WTC11 (cell line): ENCODE results near the gene PPP1CA.

Experiments
- ATF2 ChIP-seq: sonication (generic); formaldehyde crosslinking; IDR thresholded peaks from 2 replicates; pipeline ENCODE4 v1.8.1; 2022; ENCODE audit warnings: low read depth, missing genetic modification reagents, borderline replicate concordance
- CTCF ChIP-seq: fragments of 200-600 bp; IDR thresholded peaks from 2 replicates; pipeline ENCODE4 v1.8.0; 2022; ENCODE audit warnings: antibody characterized with exemption
- E2F1 ChIP-seq: sonication (generic); formaldehyde crosslinking; IDR thresholded peaks from 2 replicates; pipeline ENCODE4 v1.8.0; 2022; ENCODE audit warnings: mild to moderate bottlenecking, missing genetic modification reagents
- ESRRA ChIP-seq: sonication (generic); formaldehyde crosslinking; IDR thresholded peaks from 2 replicates; pipeline ENCODE4 v1.8.1; 2022; ENCODE audit warnings: mild to moderate bottlenecking, missing genetic modification reagents, borderline replicate concordance
- FOXK1 ChIP-seq: sonication (generic); formaldehyde crosslinking; IDR thresholded peaks from 2 replicates; pipeline ENCODE4 v1.8.0; 2022; ENCODE audit warnings: mild to moderate bottlenecking, moderate library complexity, missing genetic modification reagents
- HMGXB4 ChIP-seq: sonication (generic); formaldehyde crosslinking; IDR thresholded peaks from 2 replicates; pipeline ENCODE4 v1.8.1; 2023; ENCODE audit warnings: mild to moderate bottlenecking, moderate library complexity, missing genetic modification reagents
- NFE2L1 ChIP-seq: sonication (generic); formaldehyde crosslinking; IDR thresholded peaks from 2 replicates; pipeline ENCODE4 v1.8.1; 2023; ENCODE audit warnings: missing genetic modification reagents
- NR2C2 ChIP-seq: sonication (generic); formaldehyde crosslinking; IDR thresholded peaks from 2 replicates; pipeline ENCODE4 v1.8.0; 2022; ENCODE audit warnings: mild to moderate bottlenecking, missing genetic modification reagents
- SOX15 ChIP-seq: fragments of 250-450 bp; sonication (Bioruptor Pico); IDR thresholded peaks from 2 replicates; pipeline ENCODE4 v1.9.0; 2021; ENCODE audit warnings: mild to moderate bottlenecking
- TP53 ChIP-seq: sonication (generic); formaldehyde crosslinking; IDR thresholded peaks from 2 replicates; pipeline ENCODE4 v1.8.1; 2023; ENCODE audit warnings: mild to moderate bottlenecking, missing genetic modification reagents
- ZNF138 ChIP-seq: sonication (generic); formaldehyde crosslinking; conservative IDR thresholded peaks from 2 replicates; pipeline ENCODE4 v1.8.1; 2022; ENCODE audit warnings: mild to moderate bottlenecking, moderate library complexity, missing genetic modification reagents
- ZNF512 ChIP-seq: sonication (generic); formaldehyde crosslinking; IDR thresholded peaks from 2 replicates; pipeline ENCODE4 v1.8.1; 2022; ENCODE audit warnings: missing genetic modification reagents, borderline replicate concordance

- no peak for TF ChIP-seq CTCF
- TF ChIP-seq NFE2L1 (CRISPR knock-in tag), result no peak
- no peak for TF ChIP-seq FOXK1 (CRISPR knock-in tag)
- TF ChIP-seq TP53 (CRISPR knock-in tag), result no peak
- no peak for TF ChIP-seq ZNF138 (CRISPR knock-in tag)
- no peak for TF ChIP-seq ESRRA (CRISPR knock-in tag)
- TF ChIP-seq ZNF512 (CRISPR knock-in tag), result no peak
- TF ChIP-seq NR2C2, result no peak
- TF ChIP-seq E2F1 (CRISPR knock-in tag), result no peak
- no peak for TF ChIP-seq ATF2
- TF ChIP-seq SOX15, result no peak
- TF ChIP-seq HMGXB4 (CRISPR knock-in tag), result peak; percentile 63; the same call in 1 of the 2 replicates
These were observed 28.5 kb downstream of the PPP1CA start, which contains the start of gene CLCF1 for GRCh38 chr11:67372993-67373647.
